ENCODE measurements around the gene FOXB1. TPM values are rescaled to one million over a fixed set of nuclear protein-coding genes. Genes with fewer than 3 reads are reported as not detected.
A peak's percentile ranks its signal among the peaks of the same experiment; 100 is the strongest.

Gene FOXB1
- 25.3 TPM for polyA plus RNA-seq (2013, experiment 1 of 4)
- polyA plus RNA-seq (2013, experiment 2 of 4): 40.1 TPM
- 34.7 TPM for polyA plus RNA-seq (2013, experiment 3 of 4)
- 35.5 TPM for polyA plus RNA-seq (2013, experiment 4 of 4)

- Histone ChIP-seq H3K9me3 (ENCODE audit: control insufficient read depth, low read length) (no peaks in the 10 kb centered on the region), H3K27me3 (ENCODE audit: control insufficient read depth, insufficient read depth, low read length, poor library complexity, severe bottlenecking) (peaks cover 54% of the 10 kb centered on the region), H3K4me1 (ENCODE audit: control insufficient read depth, insufficient read depth, low read length) (peaks cover 16% of the 10 kb centered on the region), H3K4me3 (ENCODE audit: insufficient read depth, low read depth, low read length) (peak within 1 kb of the TSS; percentile 78), H3K27ac (ENCODE audit: insufficient read depth, low read depth, low read length, poor library complexity, severe bottlenecking) (peak within 1 kb of the TSS; percentile 78), H3K36me3 (ENCODE audit: control insufficient read depth, insufficient read depth, low read length) (no peaks in the 10 kb centered on the region)
- WGBS, 2 experiments: 0% methylated on average over 84 of the region's 84 CpGs
Measured at GRCh38 chr15:60004009-60004845, at the start of gene FOXB1. Gene FOXB1, plus strand, starts transcription at chr15:60004311. Its CDS starts 653 bp downstream, at chr15:60004964.

- H3K27me3 ChIP-seq (ENCODE audit: control insufficient read depth, insufficient read depth, low read length, poor library complexity, severe bottlenecking): no peaks in the 10 kb centered on the region
- H3K4me1 ChIP-seq (ENCODE audit: control insufficient read depth, insufficient read depth, low read length): peaks cover 2% of the 10 kb centered on the region
- no peak overlapping the region for H3K27ac ChIP-seq (ENCODE audit: insufficient read depth, low read depth, low read length, poor library complexity, severe bottlenecking)
- H3K9me3 ChIP-seq (ENCODE audit: control insufficient read depth, low read length): no peaks in the 10 kb centered on the region
- peaks cover 3% of the 10 kb centered on the region for H3K36me3 ChIP-seq (ENCODE audit: control insufficient read depth, insufficient read depth, low read length)
- no peak overlapping the region for H3K4me3 ChIP-seq (ENCODE audit: insufficient read depth, low read depth, low read length)
Measured at GRCh38 chr15:59958288-59958687, 45.8 kb upstream of the FOXB1 start.

DNA sequence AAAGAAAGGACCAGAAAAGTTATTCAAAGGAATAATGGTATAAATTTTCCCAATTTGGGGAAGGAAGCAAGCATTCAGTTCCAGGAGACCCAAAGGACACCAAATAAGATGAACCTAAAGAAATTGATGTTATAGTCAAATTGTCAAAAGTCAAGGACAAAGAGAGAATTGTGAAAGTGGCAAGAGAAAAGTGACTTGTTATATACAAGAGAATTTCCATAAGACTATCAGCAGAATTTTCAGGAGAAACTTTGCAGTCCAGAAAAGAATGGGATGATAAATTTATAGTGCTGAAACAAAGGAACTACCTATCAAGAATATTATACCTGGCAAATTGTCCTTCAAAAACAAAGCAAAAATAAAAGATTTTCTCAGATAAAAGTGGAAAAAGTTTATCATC, 43.8 kb upstream of the FOXB1 start:
- H3K36me3 ChIP-seq (ENCODE audit: control insufficient read depth, insufficient read depth, low read length): peaks cover 6% of the 10 kb centered on the region
- no peaks in the 10 kb centered on the region for H3K27me3 ChIP-seq (ENCODE audit: control insufficient read depth, insufficient read depth, low read length, poor library complexity, severe bottlenecking)
- H3K4me1 ChIP-seq (ENCODE audit: control insufficient read depth, insufficient read depth, low read length): no peaks in the 10 kb centered on the region
- H3K9me3 ChIP-seq (ENCODE audit: control insufficient read depth, low read length): peaks cover 3% of the 10 kb centered on the region
- no peak overlapping the region for H3K27ac ChIP-seq (ENCODE audit: insufficient read depth, low read depth, low read length, poor library complexity, severe bottlenecking)
- H3K4me3 ChIP-seq (ENCODE audit: insufficient read depth, low read depth, low read length): no peak overlapping the region

- Histone ChIP-seq H3K4me1 (ENCODE audit: control insufficient read depth, insufficient read depth, low read length) (no peaks in the 10 kb centered on the region), H3K27ac (ENCODE audit: insufficient read depth, low read depth, low read length, poor library complexity, severe bottlenecking) (no peak overlapping the region), H3K4me3 (ENCODE audit: insufficient read depth, low read depth, low read length) (no peak overlapping the region), H3K27me3 (ENCODE audit: control insufficient read depth, insufficient read depth, low read length, poor library complexity, severe bottlenecking) (no peaks in the 10 kb centered on the region), H3K9me3 (ENCODE audit: control insufficient read depth, low read length) (peaks cover 3% of the 10 kb centered on the region), H3K36me3 (ENCODE audit: control insufficient read depth, insufficient read depth, low read length) (peaks cover 6% of the 10 kb centered on the region)
- 100% methylated on average over 1 of the region's 1 CpG; no CpG with 5 or more reads in 1 of the 2 experiments for WGBS, 2 experiments
Measured at GRCh38 chr15:59963322-59963721, 40.8 kb upstream of the FOXB1 start.

DNA sequence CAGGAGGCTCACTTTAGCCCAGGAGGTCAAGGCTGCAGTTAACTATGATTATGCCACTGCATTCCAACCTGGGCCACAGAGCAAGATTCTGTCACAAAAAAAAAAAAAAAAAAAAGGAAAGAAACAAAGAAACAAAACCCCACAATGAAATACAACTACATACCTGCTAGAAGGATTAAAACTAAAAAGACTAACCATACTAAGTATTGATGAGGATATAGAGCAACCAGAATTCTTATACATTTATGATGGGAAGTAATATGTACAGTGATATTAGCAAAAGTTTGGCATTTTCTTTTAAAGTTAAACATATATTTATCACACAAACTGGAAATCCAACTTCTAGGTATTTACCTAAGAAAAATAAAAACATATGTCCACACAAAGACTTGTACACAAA, 40.2 kb upstream of the FOXB1 start:
- no peaks in the 10 kb centered on the region for H3K4me1 ChIP-seq (ENCODE audit: control insufficient read depth, insufficient read depth, low read length)
- H3K4me3 ChIP-seq (ENCODE audit: insufficient read depth, low read depth, low read length): no peak overlapping the region
- peaks cover 6% of the 10 kb centered on the region for H3K36me3 ChIP-seq (ENCODE audit: control insufficient read depth, insufficient read depth, low read length)
- no peaks in the 10 kb centered on the region for H3K27me3 ChIP-seq (ENCODE audit: control insufficient read depth, insufficient read depth, low read length, poor library complexity, severe bottlenecking)
- no peak overlapping the region for H3K27ac ChIP-seq (ENCODE audit: insufficient read depth, low read depth, low read length, poor library complexity, severe bottlenecking)
- H3K9me3 ChIP-seq (ENCODE audit: control insufficient read depth, low read length): peaks cover 3% of the 10 kb centered on the region

GRCh38 chr15:59965741-59966140, 38.4 kb upstream of the FOXB1 start:
- 97% methylated on average over 6 of the region's 6 CpGs for WGBS, 2 experiments
- Histone ChIP-seq H3K4me1 (ENCODE audit: control insufficient read depth, insufficient read depth, low read length) (no peaks in the 10 kb centered on the region), H3K36me3 (ENCODE audit: control insufficient read depth, insufficient read depth, low read length) (peaks cover 6% of the 10 kb centered on the region), H3K27ac (ENCODE audit: insufficient read depth, low read depth, low read length, poor library complexity, severe bottlenecking) (no peak overlapping the region), H3K27me3 (ENCODE audit: control insufficient read depth, insufficient read depth, low read length, poor library complexity, severe bottlenecking) (no peaks in the 10 kb centered on the region), H3K4me3 (ENCODE audit: insufficient read depth, low read depth, low read length) (no peak overlapping the region), H3K9me3 (ENCODE audit: control insufficient read depth, low read length) (peaks cover 3% of the 10 kb centered on the region)

DNA sequence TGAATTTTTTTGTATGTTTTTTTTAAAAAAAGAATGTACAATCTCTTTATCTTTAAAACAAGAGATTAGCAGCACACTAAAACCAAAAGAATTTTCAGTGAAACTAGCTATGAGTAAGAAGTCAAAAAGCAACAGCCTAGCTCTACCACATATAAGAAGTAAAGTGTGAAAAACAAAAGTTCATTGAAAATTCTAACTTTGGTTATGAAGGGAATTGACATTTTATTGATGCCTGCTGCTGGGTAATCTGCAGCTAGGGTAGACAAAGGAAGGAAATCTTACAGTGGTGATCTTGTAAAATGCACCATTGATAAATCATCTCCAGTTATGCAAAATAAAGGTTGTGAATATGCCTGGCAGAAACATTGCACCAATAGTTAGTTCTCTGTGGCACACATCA, 37.8 kb upstream of the FOXB1 start:
- Histone ChIP-seq H3K4me3 (ENCODE audit: insufficient read depth, low read depth, low read length) (no peak overlapping the region), H3K27me3 (ENCODE audit: control insufficient read depth, insufficient read depth, low read length, poor library complexity, severe bottlenecking) (no peaks in the 10 kb centered on the region)

GRCh38 chr15:59968314-59968713, 35.8 kb upstream of the FOXB1 start:
- Histone ChIP-seq H3K27ac (ENCODE audit: insufficient read depth, low read depth, low read length, poor library complexity, severe bottlenecking) (no peak overlapping the region), H3K27me3 (ENCODE audit: control insufficient read depth, insufficient read depth, low read length, poor library complexity, severe bottlenecking) (no peaks in the 10 kb centered on the region), H3K36me3 (ENCODE audit: control insufficient read depth, insufficient read depth, low read length) (peaks cover 3% of the 10 kb centered on the region), H3K9me3 (ENCODE audit: control insufficient read depth, low read length) (peaks cover 3% of the 10 kb centered on the region), H3K4me3 (ENCODE audit: insufficient read depth, low read depth, low read length) (no peak overlapping the region), H3K4me1 (ENCODE audit: control insufficient read depth, insufficient read depth, low read length) (no peaks in the 10 kb centered on the region)
- 96 to 97% methylated on average over 2 of the region's 2 CpGs for WGBS, 2 experiments

More for the DNA sequence above, 37.8 kb upstream of the FOXB1 start:
- peaks cover 3% of the 10 kb centered on the region for H3K9me3 ChIP-seq (ENCODE audit: control insufficient read depth, low read length)
- no peak overlapping the region for H3K27ac ChIP-seq (ENCODE audit: insufficient read depth, low read depth, low read length, poor library complexity, severe bottlenecking)
- peaks cover 3% of the 10 kb centered on the region for H3K36me3 ChIP-seq (ENCODE audit: control insufficient read depth, insufficient read depth, low read length)
- no peaks in the 10 kb centered on the region for H3K4me1 ChIP-seq (ENCODE audit: control insufficient read depth, insufficient read depth, low read length)

- no peaks in the 10 kb centered on the region for H3K9me3 ChIP-seq (ENCODE audit: control insufficient read depth, low read length)
- no peaks in the 10 kb centered on the region for H3K36me3 ChIP-seq (ENCODE audit: control insufficient read depth, insufficient read depth, low read length)
- no peak overlapping the region for H3K27ac ChIP-seq (ENCODE audit: insufficient read depth, low read depth, low read length, poor library complexity, severe bottlenecking)
- H3K4me3 ChIP-seq (ENCODE audit: insufficient read depth, low read depth, low read length): no peak overlapping the region
- WGBS, 2 experiments: 91 to 100% methylated on average over 1 of the region's 1 CpG
- no peaks in the 10 kb centered on the region for H3K4me1 ChIP-seq (ENCODE audit: control insufficient read depth, insufficient read depth, low read length)
- H3K27me3 ChIP-seq (ENCODE audit: control insufficient read depth, insufficient read depth, low read length, poor library complexity, severe bottlenecking): no peaks in the 10 kb centered on the region
Measured at GRCh38 chr15:59972241-59972640, 31.9 kb upstream of the FOXB1 start.

DNA sequence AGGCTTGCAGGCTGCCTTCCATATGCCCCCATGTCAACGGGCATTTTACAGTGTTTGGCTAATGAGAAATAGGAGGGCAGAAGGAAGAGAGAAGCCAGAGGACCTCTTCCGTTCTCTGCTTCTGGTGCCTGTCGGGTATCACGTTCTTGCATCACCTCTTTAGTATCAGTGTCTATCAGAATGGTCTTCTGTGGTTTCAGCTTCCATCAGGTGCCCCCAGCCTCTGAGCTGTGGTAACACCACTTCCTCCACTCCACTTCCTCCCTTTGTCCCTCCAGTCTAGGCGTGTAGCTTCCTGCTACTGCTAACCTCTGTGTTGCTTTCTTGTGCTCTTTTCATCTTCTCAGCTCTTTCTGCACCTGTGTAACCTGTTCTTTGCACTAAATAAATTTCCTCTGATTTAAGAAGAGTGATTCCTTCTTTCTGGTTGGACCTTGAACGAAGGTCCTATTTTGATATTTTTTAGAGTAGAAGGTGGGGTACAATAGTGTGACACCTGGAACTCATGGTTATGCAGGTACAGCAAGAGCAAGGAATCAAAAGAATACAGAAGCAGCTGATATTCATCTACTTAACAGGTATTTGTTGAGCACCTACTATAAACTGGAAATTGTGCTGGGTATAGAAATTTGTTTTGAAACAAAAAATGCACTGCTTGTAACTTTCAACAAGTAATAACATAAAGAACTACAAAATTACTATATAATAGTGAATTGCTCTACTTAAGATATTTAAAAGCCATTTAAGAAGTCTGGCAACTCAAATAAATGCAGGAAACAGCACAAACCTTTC, 27.4 kb upstream of the FOXB1 start:
- no peak overlapping the region for H3K4me3 ChIP-seq (ENCODE audit: insufficient read depth, low read depth, low read length)
- 93 to 94% methylated on average over 6 of the region's 6 CpGs for WGBS, 2 experiments

More for the DNA sequence above, 27.4 kb upstream of the FOXB1 start:
- Histone ChIP-seq H3K9me3 (ENCODE audit: control insufficient read depth, low read length) (no peaks in the 10 kb centered on the region), H3K4me1 (ENCODE audit: control insufficient read depth, insufficient read depth, low read length) (no peaks in the 10 kb centered on the region), H3K27me3 (ENCODE audit: control insufficient read depth, insufficient read depth, low read length, poor library complexity, severe bottlenecking) (no peaks in the 10 kb centered on the region), H3K36me3 (ENCODE audit: control insufficient read depth, insufficient read depth, low read length) (no peaks in the 10 kb centered on the region), H3K27ac (ENCODE audit: insufficient read depth, low read depth, low read length, poor library complexity, severe bottlenecking) (no peak overlapping the region)
